Measurements from ENCODE around the gene CUL5. TPM values are rescaled to one million over a fixed set of nuclear protein-coding genes. Genes with fewer than 3 reads are reported as not detected.

The CUL5 gene
- total RNA-seq, 4 donors from 2014 or later = 20.4 to 41.6 (median 32.8) TPM

GRCh38 chr11:108092134-108092533, 83.4 kb downstream of the CUL5 start:
- TF ChIP-seq, protein P1, sequence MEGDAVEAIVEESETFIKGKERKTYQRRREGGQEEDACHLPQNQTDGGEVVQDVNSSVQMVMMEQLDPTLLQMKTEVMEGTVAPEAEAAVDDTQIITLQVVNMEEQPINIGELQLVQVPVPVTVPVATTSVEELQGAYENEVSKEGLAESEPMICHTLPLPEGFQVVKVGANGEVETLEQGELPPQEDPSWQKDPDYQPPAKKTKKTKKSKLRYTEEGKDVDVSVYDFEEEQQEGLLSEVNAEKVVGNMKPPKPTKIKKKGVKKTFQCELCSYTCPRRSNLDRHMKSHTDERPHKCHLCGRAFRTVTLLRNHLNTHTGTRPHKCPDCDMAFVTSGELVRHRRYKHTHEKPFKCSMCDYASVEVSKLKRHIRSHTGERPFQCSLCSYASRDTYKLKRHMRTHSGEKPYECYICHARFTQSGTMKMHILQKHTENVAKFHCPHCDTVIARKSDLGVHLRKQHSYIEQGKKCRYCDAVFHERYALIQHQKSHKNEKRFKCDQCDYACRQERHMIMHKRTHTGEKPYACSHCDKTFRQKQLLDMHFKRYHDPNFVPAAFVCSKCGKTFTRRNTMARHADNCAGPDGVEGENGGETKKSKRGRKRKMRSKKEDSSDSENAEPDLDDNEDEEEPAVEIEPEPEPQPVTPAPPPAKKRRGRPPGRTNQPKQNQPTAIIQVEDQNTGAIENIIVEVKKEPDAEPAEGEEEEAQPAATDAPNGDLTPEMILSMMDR (IDR thresholded peaks at IDR 0.05; ENCODE audit: low read depth) = no peak

GRCh38 chr11:108093128-108093904, 84.6 kb downstream of the CUL5 start:
- TF ChIP-seq, protein P1 (IDR thresholded peaks at IDR 0.05; ENCODE audit: low read depth) = no peak

DNA sequence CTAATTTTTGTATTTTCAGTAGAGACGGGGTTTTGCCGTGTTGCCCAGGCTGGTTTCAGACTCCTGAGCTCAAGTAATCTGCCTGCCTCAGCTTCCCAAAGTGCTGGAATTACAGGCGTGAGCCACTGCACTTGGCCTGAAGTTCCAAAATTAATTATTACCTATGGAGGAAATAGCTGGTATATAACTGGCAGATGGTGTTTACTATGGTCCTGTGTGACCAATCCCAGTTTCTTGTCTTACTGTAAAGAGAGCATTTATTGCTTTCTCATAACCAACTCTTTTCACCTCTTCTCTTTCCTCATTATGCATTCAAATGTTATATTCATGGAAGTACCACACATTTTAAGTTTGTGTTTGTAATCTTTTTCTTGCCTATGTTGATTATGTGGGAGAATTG, 88.5 kb downstream of the CUL5 start:
- TF ChIP-seq, protein P1 (IDR thresholded peaks at IDR 0.05; ENCODE audit: low read depth) = no peak

DNA sequence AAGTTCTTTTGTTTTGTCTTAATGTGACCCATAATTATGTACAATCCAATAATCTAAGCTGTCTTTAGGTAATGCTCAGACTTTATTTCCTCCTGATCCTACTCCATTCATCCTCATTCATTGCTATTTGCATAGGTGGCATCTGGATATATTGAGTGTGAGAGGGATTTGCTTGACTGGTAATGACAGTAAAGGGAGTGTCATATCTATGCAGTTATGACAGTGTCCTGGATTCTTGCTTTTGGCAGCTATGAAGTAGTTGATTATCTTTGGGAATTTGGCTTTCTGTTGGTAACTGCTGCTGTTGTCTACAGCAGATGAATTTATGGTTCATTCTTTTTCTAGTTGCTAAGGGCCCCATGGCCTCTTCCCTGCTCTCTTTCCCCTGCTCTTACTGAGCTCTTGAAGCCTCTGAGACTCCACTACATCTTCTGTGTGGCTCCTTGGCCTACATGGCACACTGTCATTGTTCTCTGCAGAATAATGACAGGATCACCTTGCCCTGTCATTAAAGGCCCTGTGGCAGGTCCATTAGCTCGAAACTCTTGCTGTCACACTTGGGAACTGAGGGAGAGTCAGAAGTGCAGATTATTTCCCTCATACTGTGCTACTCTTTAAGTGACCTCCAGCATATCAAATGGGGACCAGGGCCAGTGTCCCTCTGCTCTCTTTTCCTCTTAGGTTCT, 92.5 kb downstream of the CUL5 start:
- TF ChIP-seq, protein P1 (IDR thresholded peaks at IDR 0.05; ENCODE audit: low read depth) = no peak

DNA sequence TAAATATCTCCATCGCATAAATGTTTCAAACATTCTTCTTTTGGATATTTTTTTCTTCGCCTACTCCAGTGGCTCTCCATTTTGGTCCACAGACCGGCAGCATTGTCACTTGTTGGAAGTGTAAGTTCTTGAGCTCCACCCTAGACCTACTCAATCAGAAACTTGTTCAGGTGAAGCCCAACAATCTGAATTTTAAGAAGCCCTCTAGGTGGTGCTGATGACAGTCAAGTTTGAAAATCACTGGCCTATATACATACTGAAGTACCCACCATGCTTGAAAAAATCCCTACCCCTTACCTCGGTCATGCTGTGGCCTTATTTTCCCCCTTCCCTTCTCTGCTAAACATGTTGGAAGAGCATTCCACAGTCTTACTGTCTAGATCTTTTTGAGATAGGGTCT, 102.4 kb downstream of the CUL5 start:
- TF ChIP-seq, protein P1 (IDR thresholded peaks at IDR 0.05; ENCODE audit: low read depth) = no peak

DNA sequence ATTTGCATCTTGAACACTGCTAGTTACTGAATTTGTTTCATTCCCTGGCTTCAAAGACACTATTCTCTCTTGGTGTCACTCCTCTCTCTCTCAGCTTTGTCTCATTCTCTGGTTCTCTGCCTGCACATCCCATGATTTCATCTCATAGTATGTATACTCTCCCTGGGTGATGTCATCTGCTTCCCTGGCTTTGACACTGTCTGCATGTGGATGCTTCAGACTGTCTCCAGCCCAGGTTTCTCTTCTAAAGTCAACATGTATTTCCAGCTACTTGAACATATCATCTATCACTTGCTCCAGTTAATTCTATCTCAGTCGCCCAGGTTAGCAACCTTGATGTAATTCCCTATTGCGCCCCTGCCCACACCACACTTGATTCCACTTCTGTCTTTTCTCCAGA, 103.4 kb downstream of the CUL5 start:
- TF ChIP-seq, protein P1 (IDR thresholded peaks at IDR 0.05; ENCODE audit: low read depth) = no peak

GRCh38 chr11:108115500-108116140, 106.9 kb downstream of the CUL5 start:
- TF ChIP-seq, protein P1 (IDR thresholded peaks at IDR 0.05; ENCODE audit: low read depth) = no peak
